ENCODE results near the gene KRT34. TPM values are rescaled to one million over a fixed set of nuclear protein-coding genes. Genes with fewer than 3 reads are reported as not detected.

Gene KRT34
- polyA plus RNA-seq, 1 of the 3 experiments (the other 2 are of a cell fraction): 0.08 TPM

DNA sequence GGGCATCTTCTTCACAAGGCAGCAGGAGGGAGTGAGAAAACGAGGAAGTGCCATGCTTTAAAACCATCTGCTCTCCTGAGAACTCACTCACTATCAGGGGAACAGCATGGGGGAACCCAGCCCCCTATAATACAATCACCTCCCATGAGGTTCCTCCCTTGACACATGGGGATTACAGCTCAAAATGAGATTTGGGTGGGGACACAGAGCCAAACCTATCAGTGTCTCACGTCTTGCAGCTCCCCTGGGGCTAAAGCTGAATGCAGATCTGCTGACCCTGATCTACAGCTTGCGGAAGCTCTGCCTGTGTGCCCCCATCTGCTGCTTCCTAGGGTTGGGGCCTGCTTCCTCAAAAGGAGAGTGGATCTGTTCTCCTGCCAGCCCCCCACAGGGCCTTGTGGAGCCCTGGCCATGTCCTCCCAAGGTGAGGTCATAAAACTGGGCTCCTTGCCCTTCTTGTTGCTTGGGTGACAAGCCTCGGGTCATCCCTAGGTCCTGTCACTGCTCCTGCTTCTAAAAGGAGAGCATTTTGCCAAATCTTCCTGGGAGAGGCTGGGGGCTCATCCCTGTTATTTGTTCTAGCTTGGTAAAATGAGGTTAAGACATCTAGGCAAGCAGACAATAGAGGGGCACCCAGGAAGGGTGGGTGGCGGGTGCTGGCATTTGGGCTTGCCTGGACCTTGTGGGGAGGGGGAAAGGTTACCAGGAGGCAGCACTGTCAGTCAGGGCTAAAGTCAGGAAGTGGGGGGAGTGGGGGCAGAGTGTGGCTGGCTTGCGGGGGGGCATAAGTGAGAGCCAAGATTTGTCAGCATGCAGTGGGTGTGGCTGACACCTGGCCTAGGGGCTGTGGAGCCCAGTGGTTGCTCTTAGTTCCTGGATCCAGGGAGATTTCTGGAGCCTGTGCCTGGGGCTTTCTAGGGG, 47.5 kb downstream of the KRT34 start:
- H3K9ac ChIP-seq: no peak overlapping the region
- H4K20me1 ChIP-seq (ENCODE audit: insufficient read depth): no peaks in the 10 kb centered on the region
- H3K27ac ChIP-seq (ENCODE audit: low read depth in 2 of 2, low read length in 1 of 2): no peak overlapping the region
- TF ChIP-seq RAD21 (IDR thresholded peaks at IDR 0.05; ENCODE audit: low read length) (no peak), RFX5 (IDR thresholded peaks at IDR 0.05; ENCODE audit: low read length) (no peak), FOXM1 (IDR thresholded peaks at IDR 0.05; ENCODE audit: low read depth) (no peak), YY1 (IDR thresholded peaks at IDR 0.05; ENCODE audit: low read depth) (no peak), GABPA (IDR thresholded peaks at IDR 0.05; ENCODE audit: low read depth) (no peak), RCOR1 (IDR thresholded peaks at IDR 0.05; ENCODE audit: low read length) (no peak), NFIC (IDR thresholded peaks at IDR 0.05; ENCODE audit: borderline replicate concordance) (no peak), MEF2A (IDR thresholded peaks at IDR 0.05; ENCODE audit: borderline replicate concordance, low read depth) (no peak), POLR2AphosphoS5 (IDR thresholded peaks at IDR 0.05; ENCODE audit: low read depth, low read length) (no peak), SMC3 (IDR thresholded peaks at IDR 0.05; ENCODE audit: low read depth, low read length) (no peak), ELF1 (IDR thresholded peaks at IDR 0.05) (no peak)
- TF ChIP-seq, protein P1, sequence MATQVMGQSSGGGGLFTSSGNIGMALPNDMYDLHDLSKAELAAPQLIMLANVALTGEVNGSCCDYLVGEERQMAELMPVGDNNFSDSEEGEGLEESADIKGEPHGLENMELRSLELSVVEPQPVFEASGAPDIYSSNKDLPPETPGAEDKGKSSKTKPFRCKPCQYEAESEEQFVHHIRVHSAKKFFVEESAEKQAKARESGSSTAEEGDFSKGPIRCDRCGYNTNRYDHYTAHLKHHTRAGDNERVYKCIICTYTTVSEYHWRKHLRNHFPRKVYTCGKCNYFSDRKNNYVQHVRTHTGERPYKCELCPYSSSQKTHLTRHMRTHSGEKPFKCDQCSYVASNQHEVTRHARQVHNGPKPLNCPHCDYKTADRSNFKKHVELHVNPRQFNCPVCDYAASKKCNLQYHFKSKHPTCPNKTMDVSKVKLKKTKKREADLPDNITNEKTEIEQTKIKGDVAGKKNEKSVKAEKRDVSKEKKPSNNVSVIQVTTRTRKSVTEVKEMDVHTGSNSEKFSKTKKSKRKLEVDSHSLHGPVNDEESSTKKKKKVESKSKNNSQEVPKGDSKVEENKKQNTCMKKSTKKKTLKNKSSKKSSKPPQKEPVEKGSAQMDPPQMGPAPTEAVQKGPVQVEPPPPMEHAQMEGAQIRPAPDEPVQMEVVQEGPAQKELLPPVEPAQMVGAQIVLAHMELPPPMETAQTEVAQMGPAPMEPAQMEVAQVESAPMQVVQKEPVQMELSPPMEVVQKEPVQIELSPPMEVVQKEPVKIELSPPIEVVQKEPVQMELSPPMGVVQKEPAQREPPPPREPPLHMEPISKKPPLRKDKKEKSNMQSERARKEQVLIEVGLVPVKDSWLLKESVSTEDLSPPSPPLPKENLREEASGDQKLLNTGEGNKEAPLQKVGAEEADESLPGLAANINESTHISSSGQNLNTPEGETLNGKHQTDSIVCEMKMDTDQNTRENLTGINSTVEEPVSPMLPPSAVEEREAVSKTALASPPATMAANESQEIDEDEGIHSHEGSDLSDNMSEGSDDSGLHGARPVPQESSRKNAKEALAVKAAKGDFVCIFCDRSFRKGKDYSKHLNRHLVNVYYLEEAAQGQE (IDR thresholded peaks at IDR 0.05; ENCODE audit: low read depth, low read length): no peak
- TF ChIP-seq, protein P2, sequence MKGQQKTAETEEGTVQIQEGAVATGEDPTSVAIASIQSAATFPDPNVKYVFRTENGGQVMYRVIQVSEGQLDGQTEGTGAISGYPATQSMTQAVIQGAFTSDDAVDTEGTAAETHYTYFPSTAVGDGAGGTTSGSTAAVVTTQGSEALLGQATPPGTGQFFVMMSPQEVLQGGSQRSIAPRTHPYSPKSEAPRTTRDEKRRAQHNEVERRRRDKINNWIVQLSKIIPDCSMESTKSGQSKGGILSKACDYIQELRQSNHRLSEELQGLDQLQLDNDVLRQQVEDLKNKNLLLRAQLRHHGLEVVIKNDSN (IDR thresholded peaks at IDR 0.05; ENCODE audit: borderline replicate concordance, low read depth): no peak
- TF ChIP-seq, protein P3, sequence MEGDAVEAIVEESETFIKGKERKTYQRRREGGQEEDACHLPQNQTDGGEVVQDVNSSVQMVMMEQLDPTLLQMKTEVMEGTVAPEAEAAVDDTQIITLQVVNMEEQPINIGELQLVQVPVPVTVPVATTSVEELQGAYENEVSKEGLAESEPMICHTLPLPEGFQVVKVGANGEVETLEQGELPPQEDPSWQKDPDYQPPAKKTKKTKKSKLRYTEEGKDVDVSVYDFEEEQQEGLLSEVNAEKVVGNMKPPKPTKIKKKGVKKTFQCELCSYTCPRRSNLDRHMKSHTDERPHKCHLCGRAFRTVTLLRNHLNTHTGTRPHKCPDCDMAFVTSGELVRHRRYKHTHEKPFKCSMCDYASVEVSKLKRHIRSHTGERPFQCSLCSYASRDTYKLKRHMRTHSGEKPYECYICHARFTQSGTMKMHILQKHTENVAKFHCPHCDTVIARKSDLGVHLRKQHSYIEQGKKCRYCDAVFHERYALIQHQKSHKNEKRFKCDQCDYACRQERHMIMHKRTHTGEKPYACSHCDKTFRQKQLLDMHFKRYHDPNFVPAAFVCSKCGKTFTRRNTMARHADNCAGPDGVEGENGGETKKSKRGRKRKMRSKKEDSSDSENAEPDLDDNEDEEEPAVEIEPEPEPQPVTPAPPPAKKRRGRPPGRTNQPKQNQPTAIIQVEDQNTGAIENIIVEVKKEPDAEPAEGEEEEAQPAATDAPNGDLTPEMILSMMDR (IDR thresholded peaks at IDR 0.05): no peak
- H3K9me2 ChIP-seq: no peaks in the 10 kb centered on the region
- no peak for DNase-seq
- H2AFZ ChIP-seq (ENCODE audit: low read depth): no peak overlapping the region
- no peaks in the 10 kb centered on the region for H3K4me1 ChIP-seq (ENCODE audit: control insufficient read depth in 1 of 2, insufficient read depth in 2 of 2, low read depth in 1 of 2, low read length in 1 of 2)
- no peaks in the 10 kb centered on the region for H3F3A ChIP-seq (replicated peaks; ENCODE audit: insufficient read depth)
- H3K27me3 ChIP-seq (ENCODE audit: insufficient read depth): no peaks in the 10 kb centered on the region
- CTCF ChIA-PET: interaction anchor here (0.6 to 2.2 kb wide), 2 partner anchors 13 to 1902 kb away, joined by 3 to 9 read pairs; no protein-coding TSS in a partner anchor
- no peaks in the 10 kb centered on the region for H3K79me2 ChIP-seq (ENCODE audit: insufficient read depth)
- H3K9me3 ChIP-seq: no peaks in the 10 kb centered on the region
- no peaks in the 10 kb centered on the region for H3K36me3 ChIP-seq (replicated peaks in 1 of 2; ENCODE audit: control insufficient read depth in 1 of 2, insufficient read depth in 2 of 2, low read length in 1 of 2)
- POLR2A ChIA-PET: no interaction called here
- no peak overlapping the region for H3K4me2 ChIP-seq
- H3K4me3 ChIP-seq (ENCODE audit: low read depth in 2 of 2, low read length in 1 of 2): no peak overlapping the region
- 41% methylated on average over 5 of the region's 6 CpGs for WGBS (ENCODE audit: low lambda C conversion rate)
